GM18526 (cell line): ENCODE data around the gene TAGLN2.

Experiments
- POLR2A ChIP-seq: IDR thresholded peaks from 3 replicates; pipeline ENCODE4 v1.6.1; 2011; ENCODE audit not compliant: insufficient read length; ENCODE audit errors: extremely low read depth

Gene TAGLN2

GRCh38 chr1:159922511-159923202 lies 2.6 kb downstream of the TAGLN2 start:
- no peak for TF ChIP-seq POLR2A

DNA sequence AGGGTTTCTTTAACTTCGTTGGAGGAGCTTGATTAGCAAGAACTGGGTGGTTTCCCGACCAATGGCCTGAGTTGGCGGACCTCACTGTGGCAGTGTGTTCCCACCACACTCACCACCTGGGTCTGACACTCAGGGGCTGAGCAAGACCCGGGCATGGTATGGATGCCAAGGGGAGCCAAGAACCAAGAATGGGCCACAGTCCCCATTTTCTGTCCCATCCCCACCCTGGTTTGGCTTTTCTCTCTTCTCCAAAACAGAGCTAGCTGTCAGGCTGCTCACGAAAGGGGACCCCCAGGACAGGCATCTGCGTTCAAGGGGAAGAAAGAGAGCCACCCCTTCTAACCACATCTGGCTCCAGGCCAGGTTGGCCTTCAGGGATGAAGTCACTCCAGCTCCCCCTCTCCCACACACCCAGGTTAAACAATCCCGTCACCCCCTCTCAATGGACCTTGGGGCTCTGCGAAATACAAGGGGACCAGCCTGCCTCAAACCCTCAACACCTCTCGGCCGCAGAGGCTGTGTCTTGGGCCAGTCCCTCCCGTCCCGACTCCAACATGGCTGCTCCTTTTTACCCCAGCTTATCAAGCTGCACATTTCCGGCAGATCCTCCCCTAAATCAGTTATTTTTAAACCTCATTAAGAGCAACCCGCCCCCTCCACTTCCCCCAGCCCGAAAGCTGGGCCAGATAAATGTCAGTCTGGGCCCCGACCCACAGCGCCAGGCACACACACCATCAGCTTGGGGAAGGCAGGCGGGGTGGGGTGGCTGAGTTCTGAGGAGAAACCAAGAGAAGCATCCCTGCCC lies 3.4 kb downstream of the TAGLN2 start:
- no peak for TF ChIP-seq POLR2A

DNA sequence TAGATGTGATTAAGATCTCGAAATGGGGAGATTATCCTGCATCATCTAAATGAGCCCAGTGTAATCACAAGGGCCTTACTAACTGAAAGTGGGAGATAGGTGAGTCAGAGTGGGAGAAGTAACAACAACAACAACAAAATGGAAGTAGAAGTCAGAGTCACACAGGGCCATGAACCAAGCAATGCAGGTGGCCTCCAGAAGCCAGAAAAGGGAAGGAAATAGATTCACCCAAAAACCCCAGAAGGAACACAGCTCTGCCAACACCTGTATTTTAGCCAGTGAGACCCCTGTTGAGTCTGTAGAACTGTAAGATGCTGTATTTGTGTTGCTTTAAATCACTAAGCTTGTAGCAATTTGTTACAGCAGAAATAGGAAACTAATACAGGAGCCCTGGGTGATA lies 4.1 kb downstream of the TAGLN2 start:
- TF ChIP-seq POLR2A, result no peak

GRCh38 chr1:159920651-159921050 lies 4.7 kb downstream of the TAGLN2 start:
- TF ChIP-seq POLR2A, result no peak

DNA sequence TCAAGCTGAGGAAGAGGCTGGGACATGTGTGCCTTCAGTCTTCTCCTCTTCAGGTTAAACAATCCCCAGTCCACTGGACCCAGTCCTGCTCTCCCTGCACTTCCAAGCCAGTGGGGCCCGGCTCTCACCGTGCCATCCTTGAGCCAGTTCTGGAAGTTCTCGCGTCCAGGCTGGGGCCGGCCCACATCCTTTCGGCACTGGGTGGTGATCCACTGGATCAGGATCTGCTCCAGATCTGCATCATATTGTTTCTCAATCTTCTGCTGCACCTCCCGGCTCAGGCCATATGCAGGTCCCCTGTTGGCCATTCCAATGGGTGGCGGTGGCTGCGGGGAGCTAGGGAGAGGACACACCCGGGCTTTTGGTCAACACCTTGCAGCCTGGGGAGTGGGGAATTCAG lies 5.1 kb downstream of the TAGLN2 start:
- no peak for TF ChIP-seq POLR2A

DNA sequence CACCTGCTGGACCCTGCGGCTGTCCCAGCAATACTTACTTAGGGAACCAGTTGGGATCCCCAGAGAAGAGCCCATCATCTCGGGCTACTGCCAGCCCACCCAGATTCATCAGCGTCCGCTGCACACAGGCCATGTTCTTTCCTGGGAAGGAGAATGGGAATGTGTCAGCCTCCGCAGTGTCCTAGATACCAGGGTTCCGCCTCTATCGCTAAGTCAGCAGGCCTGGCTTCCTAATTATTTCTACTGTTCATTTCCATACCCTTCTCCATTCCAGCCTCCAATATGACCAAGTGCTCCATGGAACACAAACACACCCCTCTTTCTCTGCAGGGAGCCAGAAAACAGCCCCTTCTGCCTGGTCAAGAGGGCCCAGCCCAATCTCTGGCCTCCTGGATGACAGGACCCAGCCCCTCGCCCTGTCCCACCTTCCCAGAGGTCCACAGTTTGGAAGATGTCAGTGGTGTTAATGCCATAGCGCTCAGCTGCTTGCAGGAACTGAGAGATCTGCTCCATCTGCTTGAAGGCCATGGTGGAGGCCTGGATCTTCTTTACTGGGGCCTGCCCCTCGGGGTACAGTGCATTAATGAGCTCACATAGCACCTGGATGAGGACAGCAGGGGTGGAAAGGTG lies 6.0 kb downstream of the TAGLN2 start:
- TF ChIP-seq POLR2A, result no peak

DNA sequence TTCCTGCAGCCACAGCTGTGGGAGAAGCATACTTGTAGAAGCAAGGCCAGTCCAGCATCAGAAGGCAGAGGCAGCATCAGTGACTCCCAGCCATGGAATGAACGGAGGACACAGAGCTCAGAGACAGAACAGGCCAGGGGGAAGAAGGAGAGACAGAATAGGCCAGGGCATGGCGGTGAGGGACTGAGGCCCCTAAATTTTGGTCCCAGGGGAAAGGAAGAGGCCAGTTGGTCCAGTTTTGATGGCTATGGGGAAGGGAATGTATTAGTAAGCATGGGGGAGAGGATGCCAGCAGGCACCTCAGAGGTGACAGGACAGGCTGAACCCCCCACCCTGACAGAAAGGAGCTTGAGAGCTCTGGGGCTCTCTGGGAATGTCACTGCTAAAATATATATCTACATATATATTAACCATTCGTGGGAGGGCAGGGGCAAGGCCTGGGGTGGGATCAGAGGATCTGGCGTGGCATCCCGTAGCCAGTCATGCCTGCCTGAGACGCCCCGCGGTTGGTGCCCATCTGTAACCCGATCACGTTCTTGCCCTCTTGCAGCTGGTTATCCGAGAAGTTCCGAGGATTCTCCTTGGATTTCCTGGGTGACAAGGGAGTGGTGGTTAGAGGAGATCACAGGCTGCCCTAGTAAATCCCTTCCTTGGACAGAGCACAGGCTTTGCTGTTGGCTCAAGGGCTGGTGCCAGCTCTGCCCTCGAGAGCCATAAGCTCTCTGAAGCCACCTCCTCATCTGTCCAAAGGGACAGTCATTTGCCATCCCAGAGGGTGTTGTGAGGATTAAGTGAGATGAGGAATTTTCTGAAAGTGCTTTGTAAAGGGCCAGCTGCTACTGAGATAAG lies 6.7 kb downstream of the TAGLN2 start:
- TF ChIP-seq POLR2A, result no peak

GRCh38 chr1:159917533-159918351 lies 7.6 kb downstream of the TAGLN2 start:
- TF ChIP-seq POLR2A, result peak; percentile 17

GRCh38 chr1:159916242-159917051 lies 8.9 kb downstream of the TAGLN2 start:
- no peak for TF ChIP-seq POLR2A

GRCh38 chr1:159915571-159916241 lies 9.6 kb downstream of the TAGLN2 start:
- no peak for TF ChIP-seq POLR2A

- no peak for TF ChIP-seq POLR2A
Observed at GRCh38 chr1:159914252-159915018, 10.9 kb downstream of the TAGLN2 start.

DNA sequence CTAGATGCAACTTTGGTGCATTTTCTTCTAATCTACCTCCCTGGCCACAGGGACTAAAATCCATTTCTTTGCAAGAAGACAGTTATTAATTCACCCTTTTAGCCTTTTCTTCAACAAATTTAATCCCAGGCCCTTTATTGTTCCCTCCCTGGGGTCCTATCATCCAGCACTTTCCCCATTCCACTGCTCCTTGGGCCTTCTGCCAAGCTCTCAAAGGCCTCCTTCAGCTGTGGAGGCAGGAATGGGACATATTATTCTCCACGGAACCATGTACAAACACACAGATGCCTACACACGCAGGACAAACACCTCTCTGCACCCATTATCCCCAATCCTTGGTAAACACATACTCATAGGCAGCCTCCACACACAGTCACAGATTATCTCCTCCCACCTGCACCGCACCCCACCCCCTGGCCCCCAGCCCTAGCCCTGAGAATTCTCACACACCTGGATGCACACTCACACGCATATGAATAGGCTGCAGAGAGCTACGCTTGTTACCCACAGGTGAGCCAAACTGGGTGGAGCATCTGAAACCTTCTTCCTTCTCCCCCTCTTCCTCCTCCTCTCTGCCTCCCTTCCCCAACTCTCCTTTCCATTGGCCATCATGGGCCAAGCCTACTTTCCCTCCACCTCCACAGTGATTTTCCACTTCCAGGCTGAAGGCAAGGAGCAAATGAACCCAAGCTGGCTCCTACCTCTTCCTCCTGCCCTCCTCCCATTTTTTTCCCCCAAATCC lies 11.7 kb downstream of the TAGLN2 start:
- TF ChIP-seq POLR2A, result no peak
